Measurements from ENCODE around the gene MAGEA10. TPM values are rescaled to one million over a fixed set of nuclear protein-coding genes. Genes with fewer than 3 reads are reported as not detected.
A peak's percentile ranks its signal among the peaks of the same experiment; 100 is the strongest.

Gene MAGEA10
- total and polyA plus RNA-seq, 9 of the 15 experiments (the other 6 are each of a cell fraction or from before 2014, with no cell fraction given), result 0.06 to 0.45 (median 0.15) TPM; not detected in 4

DNA sequence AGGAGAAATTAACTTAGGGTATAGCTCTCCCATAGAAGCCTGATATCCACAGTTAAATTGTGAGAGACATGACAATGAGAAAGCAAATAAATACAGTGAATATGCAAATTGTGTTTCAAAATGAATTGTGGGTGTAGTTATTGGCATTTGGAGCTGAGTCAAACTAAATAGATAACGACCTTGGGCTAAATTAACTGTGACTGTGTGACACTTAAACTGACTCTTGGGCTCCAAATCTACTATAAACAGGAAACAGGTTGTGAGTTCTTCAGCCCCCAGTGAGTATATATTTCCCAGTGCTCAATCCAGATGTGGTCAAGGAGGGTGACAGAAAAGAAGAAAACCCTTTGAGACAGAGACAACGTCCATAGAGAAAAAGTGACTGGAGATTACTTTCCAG lies 11.3 kb upstream of the MAGEA10 start (continued):
- no peak for TF ChIP-seq NFE2L1 (tag; IDR thresholded peaks at IDR 0.05; ENCODE audit: borderline replicate concordance, low read depth)
- TF ChIP-seq TAL1 (IDR thresholded peaks at IDR 0.05), result 0 out of 2 replicates have a peak, but pooled peaks have one; percentile 24
- TF ChIP-seq EP300 (IDR thresholded peaks at IDR 0.05; ENCODE audit: low read length), result peak; percentile 81
- no peak for TF ChIP-seq SAFB (IDR thresholded peaks at IDR 0.05; ENCODE audit: borderline replicate concordance, low read depth, low read length)
- TF ChIP-seq JUND (IDR thresholded peaks at IDR 0.05; ENCODE audit: borderline replicate concordance, low read depth, low read length), result peak; percentile 63; the same call in 1 of the 2 replicates
- TF ChIP-seq JUND (tag; IDR thresholded peaks at IDR 0.05; ENCODE audit: borderline replicate concordance, low read depth, low read length), result peak; percentile 23; the same call in 1 of the 3 replicates
- peak; percentile 47; the same call in 1 of the 2 replicates for TF ChIP-seq NFE2 (IDR thresholded peaks at IDR 0.05; ENCODE audit: low read depth)
- TF ChIP-seq TBL1XR1 (IDR thresholded peaks at IDR 0.05; ENCODE audit: low read length in 2 of 2), result peak in 1 of 2 experiments; percentile 48; a peak in 1 of 4 replicates
- TF ChIP-seq, protein P1, sequence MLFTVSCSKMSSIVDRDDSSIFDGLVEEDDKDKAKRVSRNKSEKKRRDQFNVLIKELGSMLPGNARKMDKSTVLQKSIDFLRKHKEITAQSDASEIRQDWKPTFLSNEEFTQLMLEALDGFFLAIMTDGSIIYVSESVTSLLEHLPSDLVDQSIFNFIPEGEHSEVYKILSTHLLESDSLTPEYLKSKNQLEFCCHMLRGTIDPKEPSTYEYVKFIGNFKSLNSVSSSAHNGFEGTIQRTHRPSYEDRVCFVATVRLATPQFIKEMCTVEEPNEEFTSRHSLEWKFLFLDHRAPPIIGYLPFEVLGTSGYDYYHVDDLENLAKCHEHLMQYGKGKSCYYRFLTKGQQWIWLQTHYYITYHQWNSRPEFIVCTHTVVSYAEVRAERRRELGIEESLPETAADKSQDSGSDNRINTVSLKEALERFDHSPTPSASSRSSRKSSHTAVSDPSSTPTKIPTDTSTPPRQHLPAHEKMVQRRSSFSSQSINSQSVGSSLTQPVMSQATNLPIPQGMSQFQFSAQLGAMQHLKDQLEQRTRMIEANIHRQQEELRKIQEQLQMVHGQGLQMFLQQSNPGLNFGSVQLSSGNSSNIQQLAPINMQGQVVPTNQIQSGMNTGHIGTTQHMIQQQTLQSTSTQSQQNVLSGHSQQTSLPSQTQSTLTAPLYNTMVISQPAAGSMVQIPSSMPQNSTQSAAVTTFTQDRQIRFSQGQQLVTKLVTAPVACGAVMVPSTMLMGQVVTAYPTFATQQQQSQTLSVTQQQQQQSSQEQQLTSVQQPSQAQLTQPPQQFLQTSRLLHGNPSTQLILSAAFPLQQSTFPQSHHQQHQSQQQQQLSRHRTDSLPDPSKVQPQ (CRISPR knock-in tag; IDR thresholded peaks at IDR 0.05; ENCODE audit: borderline replicate concordance), result no peak
- peak; percentile 26; the same call in 1 of the 2 replicates for TF ChIP-seq MAFG (tag; conservative IDR thresholded peaks at IDR 0.05)
- no peak for TF ChIP-seq ID3 (CRISPR knock-in tag; IDR thresholded peaks at IDR 0.05)
- TF ChIP-seq ID3 (tag; IDR thresholded peaks at IDR 0.05), result 0 out of 2 replicates have a peak, but pooled peaks have one; percentile 48
- TF ChIP-seq, protein P2, sequence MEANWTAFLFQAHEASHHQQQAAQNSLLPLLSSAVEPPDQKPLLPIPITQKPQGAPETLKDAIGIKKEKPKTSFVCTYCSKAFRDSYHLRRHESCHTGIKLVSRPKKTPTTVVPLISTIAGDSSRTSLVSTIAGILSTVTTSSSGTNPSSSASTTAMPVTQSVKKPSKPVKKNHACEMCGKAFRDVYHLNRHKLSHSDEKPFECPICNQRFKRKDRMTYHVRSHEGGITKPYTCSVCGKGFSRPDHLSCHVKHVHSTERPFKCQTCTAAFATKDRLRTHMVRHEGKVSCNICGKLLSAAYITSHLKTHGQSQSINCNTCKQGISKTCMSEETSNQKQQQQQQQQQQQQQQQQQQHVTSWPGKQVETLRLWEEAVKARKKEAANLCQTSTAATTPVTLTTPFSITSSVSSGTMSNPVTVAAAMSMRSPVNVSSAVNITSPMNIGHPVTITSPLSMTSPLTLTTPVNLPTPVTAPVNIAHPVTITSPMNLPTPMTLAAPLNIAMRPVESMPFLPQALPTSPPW (CRISPR knock-in tag; IDR thresholded peaks at IDR 0.05), result peak; percentile 14; the same call in 1 of the 2 replicates
- peak; percentile 65 for TF ChIP-seq CBFA2T3 (IDR thresholded peaks at IDR 0.05)
- 0 out of 6 replicates have a peak, but pooled peaks of 1 of the 3 experiments have one; percentile 7 for TF ChIP-seq ZBTB11 (CRISPR knock-in tag; IDR thresholded peaks at IDR 0.05)
- no peak for TF ChIP-seq KDM1A (IDR thresholded peaks at IDR 0.05)
